ENCODE measurements around the gene MOSPD3. TPM values are rescaled to one million over a fixed set of nuclear protein-coding genes. Genes with fewer than 3 reads are reported as not detected.

MOSPD3 gene
- total and polyA plus RNA-seq, 2 of the 13 experiments (the other 11 are each of a cell fraction or from before 2014, with no cell fraction given), result 7.6 to 8.8 TPM

- no peak for DNase-seq (ENCODE audit: low spot score)
- Histone ChIP-seq H3K79me2 (ENCODE audit: insufficient read depth, low read length) (peaks cover under 1% of the 10 kb centered on the region), H3K9me3 (ENCODE audit: low read length) (no peaks in the 10 kb centered on the region), H3K36me3 (replicated peaks in 1 of 2; ENCODE audit: control insufficient read depth in 1 of 2, insufficient read depth in 2 of 2, low read length in 2 of 2) (no peaks in the 10 kb centered on the region), H4K20me1 (ENCODE audit: insufficient read depth, low read length) (peaks cover 2% of the 10 kb centered on the region; the same call in 1 of the 2 replicates), H2AFZ (ENCODE audit: low read length) (no peak overlapping the region), H3K9ac (ENCODE audit: insufficient read depth, low read depth, low read length) (no peak overlapping the region), H3K27me3 (ENCODE audit: control insufficient read depth in 1 of 2, insufficient read depth in 2 of 2, low read length in 2 of 2) (peaks cover 0 to 9% of the 10 kb centered on the region in 2 experiments; a peak in 3 of 5 replicates), H3K4me2 (ENCODE audit: low read depth, low read length) (no peak overlapping the region; the same call in none of the 2 replicates), H3K4me3 (replicated peaks in 1 of 3; ENCODE audit: insufficient read depth in 1 of 3, low read depth in 2 of 3, low read length in 3 of 3) (no peak overlapping the region), H3K4me1 (ENCODE audit: insufficient read depth, low read length) (peaks cover 39% of the 10 kb centered on the region), H3K27ac (ENCODE audit: extremely low read length, insufficient read depth, low read length) (no peak overlapping the region)
- intact Hi-C loops (cut with micrococcal nuclease; ENCODE audit: unreplicated experiment), result no loop called here
- no peak for FAIRE-seq
- ChIA-PET CTCF (ENCODE audit: low intra/inter-chr PET ratio, low total read pairs) (no interaction called here), POLR2A (no interaction called here)
- in situ Hi-C loops (cut with HindIII; ENCODE audit: extremely low pct_ligation_motif_present, low pct_unique_long_range_greater_than_20kb), result no loop called here
- no TSS peak for BruUV-seq (replicated peaks)
- TF ChIP-seq MAF1 (CRISPR knock-in tag; IDR thresholded peaks at IDR 0.05; ENCODE audit: borderline replicate concordance), result no peak
- no peak for TF ChIP-seq ZBTB33 (CRISPR knock-in tag; IDR thresholded peaks at IDR 0.05)
- no peak for TF ChIP-seq HIC2 (CRISPR knock-in tag; IDR thresholded peaks at IDR 0.05; ENCODE audit: low read depth)
- TF ChIP-seq IRF2 (CRISPR knock-in tag; IDR thresholded peaks at IDR 0.05), result no peak
- TF ChIP-seq RBM39 (IDR thresholded peaks at IDR 0.05; ENCODE audit: low read depth, low read length, poor library complexity, severe bottlenecking), result no peak
- no peak for TF ChIP-seq CREM (IDR thresholded peaks at IDR 0.05)
- TF ChIP-seq CREM (CRISPR knock-in tag; IDR thresholded peaks at IDR 0.05), result no peak
- ATAC-seq, result no peak
- 43% methylated on average over 20 of the region's 20 CpGs for WGBS (ENCODE audit: low lambda C conversion rate)
These were observed 22.1 kb upstream of the MOSPD3 start for GRCh38 chr7:100590077-100590737.
